BE2C (cell line): ENCODE data around the gene PANK4.

Source experiments
- DNase-seq: peaks from one replicate; pipeline ENCODE4 v3.0.0-alpha.2; 2020
- H3K27me3 ChIP-seq: fragments of 250-450 bp; sonication (Bioruptor Pico); 2 replicates; pipeline ENCODE4 v1.5.1; 2020; ENCODE audit warnings: mild to moderate bottlenecking
- H3K36me3 ChIP-seq: fragments of 250-450 bp; sonication (Bioruptor Pico); 2 replicates; pipeline ENCODE4 v1.5.1; 2020; ENCODE audit warnings: mild to moderate bottlenecking
- H3K4me1 ChIP-seq: fragments of 250-450 bp; sonication (Bioruptor Pico); 2 replicates; pipeline ENCODE4 v1.5.1; 2020
- H3K4me3 ChIP-seq: 2 replicates; pipeline ENCODE4 v1.5.1; 2011; ENCODE audit warnings: low read depth, low read length
- H3K9me3 ChIP-seq: fragments of 250-450 bp; sonication (Bioruptor Pico); 2 replicates; pipeline ENCODE4 v1.5.1; 2020
- CTCF ChIP-seq: IDR thresholded peaks from 2 replicates; pipeline ENCODE4 v1.5.1; 2012; ENCODE audit warnings: mild to moderate bottlenecking, low read depth, low read length

The PANK4 gene

GRCh38 chr1:2495546-2495945 lies 30.9 kb downstream of the PANK4 start:
- Histone ChIP-seq H3K9me3 (no peaks in the 10 kb centered on the region), H3K36me3 (no peaks in the 10 kb centered on the region), H3K4me3 (no peak overlapping the region), H3K4me1 (no peaks in the 10 kb centered on the region), H3K27me3 (no peaks in the 10 kb centered on the region)
- TF ChIP-seq CTCF, result no peak
- DNase-seq, result no peak

DNA sequence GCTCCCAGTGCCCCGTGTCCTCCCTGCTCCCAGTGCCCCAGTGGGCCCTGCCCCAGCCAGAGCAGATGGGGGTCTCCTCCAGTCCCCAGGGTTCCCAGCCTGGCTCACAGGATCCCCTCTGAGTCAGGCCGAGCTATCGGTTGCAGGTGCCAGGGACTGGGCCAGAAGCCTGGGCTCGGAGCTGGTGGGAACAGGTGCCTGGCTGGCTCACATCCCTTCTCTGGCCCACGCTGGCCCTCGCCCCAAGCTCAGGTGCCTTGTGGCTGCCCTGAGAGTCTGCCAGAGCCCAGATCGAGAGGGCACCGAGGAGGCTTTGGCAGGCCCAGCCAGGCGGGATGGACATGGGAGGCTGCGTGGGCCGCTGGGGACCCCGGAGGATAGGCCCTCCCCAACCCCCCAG lies 31.4 kb downstream of the PANK4 start:
- no peaks in the 10 kb centered on the region for H3K9me3 ChIP-seq
- DNase-seq, result no peak
- no peaks in the 10 kb centered on the region for H3K27me3 ChIP-seq
- H3K36me3 ChIP-seq, result no peaks in the 10 kb centered on the region
- no peaks in the 10 kb centered on the region for H3K4me1 ChIP-seq
- no peak for TF ChIP-seq CTCF
- no peak overlapping the region for H3K4me3 ChIP-seq

DNA sequence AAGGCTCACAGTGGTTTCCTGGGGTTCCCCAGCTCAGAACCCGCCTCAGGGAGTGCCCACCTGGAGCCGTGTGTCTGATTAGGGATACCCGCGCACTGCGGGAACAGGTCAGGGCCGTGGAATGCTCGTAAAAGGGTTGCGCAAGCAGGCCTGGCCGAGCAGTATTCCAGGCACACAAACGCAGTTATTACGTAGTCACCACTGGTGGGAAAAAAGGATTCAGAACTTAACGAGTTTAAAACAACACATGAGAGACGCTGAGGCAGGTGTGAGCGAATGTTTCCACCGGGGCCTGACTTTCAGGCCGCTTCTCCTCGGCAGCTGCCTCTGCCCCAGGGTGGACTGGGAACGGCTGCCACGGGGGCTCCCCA lies 32.1 kb downstream of the PANK4 start:
- no peaks in the 10 kb centered on the region for H3K4me1 ChIP-seq
- H3K27me3 ChIP-seq, result no peaks in the 10 kb centered on the region
- no peak for DNase-seq
- H3K9me3 ChIP-seq, result no peaks in the 10 kb centered on the region
- H3K36me3 ChIP-seq, result no peaks in the 10 kb centered on the region
- TF ChIP-seq CTCF, result no peak
- no peak overlapping the region for H3K4me3 ChIP-seq

GRCh38 chr1:2493691-2494322 lies 32.6 kb downstream of the PANK4 start:
- Histone ChIP-seq H3K4me1 (no peaks in the 10 kb centered on the region), H3K27me3 (no peaks in the 10 kb centered on the region), H3K36me3 (no peaks in the 10 kb centered on the region), H3K4me3 (no peak overlapping the region), H3K9me3 (no peaks in the 10 kb centered on the region)
- no peak for DNase-seq
- no peak for TF ChIP-seq CTCF

DNA sequence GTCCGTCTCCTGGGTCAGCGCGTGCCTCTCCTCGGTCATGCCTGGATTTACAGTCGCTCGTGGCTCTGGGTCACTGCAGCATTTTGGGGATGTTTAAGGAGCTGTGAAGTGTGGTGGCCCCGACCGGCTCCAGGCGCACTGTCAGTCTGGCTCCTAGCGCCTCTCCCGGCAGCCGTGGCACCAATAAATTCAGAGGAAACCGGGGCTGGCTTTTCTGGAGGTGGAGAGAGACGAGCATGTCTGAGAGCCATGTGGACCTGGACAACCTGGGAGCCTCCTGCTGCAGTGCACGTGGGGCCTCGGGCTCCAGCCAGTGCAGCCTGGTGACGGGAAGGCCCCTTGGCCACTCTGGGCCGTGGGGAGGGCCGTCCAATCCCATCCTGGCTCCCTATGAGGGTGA lies 33.2 kb downstream of the PANK4 start:
- DNase-seq, result no peak
- no peak overlapping the region for H3K4me3 ChIP-seq

More for the DNA sequence above, 33.2 kb downstream of the PANK4 start:
- no peaks in the 10 kb centered on the region for H3K9me3 ChIP-seq
- H3K36me3 ChIP-seq, result no peaks in the 10 kb centered on the region
- TF ChIP-seq CTCF, result no peak
- H3K4me1 ChIP-seq, result no peaks in the 10 kb centered on the region
- no peaks in the 10 kb centered on the region for H3K27me3 ChIP-seq
